SK-N-SH (cell line): Measurements from ENCODE around the gene NEURL2.

Experiments
- EP300 ChIP-seq, 2 experiments: IDR thresholded peaks; 2 replicates each; pipeline versions ENCODE4 v1.4.0 to v1.6.1; 2012; ENCODE audit warnings: borderline replicate concordance in 1 of 2, low read depth in 1 of 2, low read length in 1 of 2
- FOXJ3 ChIP-seq: sonication (generic); formaldehyde crosslinking; IDR thresholded peaks from 2 replicates; pipeline ENCODE4 v1.5.1; 2020; ENCODE audit warnings: mild to moderate bottlenecking, missing genetic modification reagents
- GABPA ChIP-seq: IDR thresholded peaks from 2 replicates; pipeline ENCODE4 v1.4.0; 2012; ENCODE audit warnings: low read depth, mild to moderate bottlenecking
- NRF1 ChIP-seq: IDR thresholded peaks from 2 replicates; pipeline ENCODE4 v1.6.1; 2012; ENCODE audit warnings: low read depth, mild to moderate bottlenecking, low read length
- POLR2AphosphoS5 ChIP-seq: IDR thresholded peaks from 2 replicates; pipeline ENCODE4 v1.6.1; 2012; ENCODE audit warnings: low read depth, low read length
- RAD21 ChIP-seq: IDR thresholded peaks from 2 replicates; pipeline ENCODE4 v1.6.1; 2012; ENCODE audit warnings: mild to moderate bottlenecking, low read length
- SIN3A ChIP-seq: IDR thresholded peaks from 2 replicates; pipeline ENCODE4 v1.6.1; 2012; ENCODE audit warnings: low read depth, mild to moderate bottlenecking, low read length, moderate library complexity, borderline replicate concordance
- YY1 ChIP-seq: IDR thresholded peaks from 2 replicates; pipeline ENCODE4 v1.4.0; 2012; ENCODE audit warnings: low read depth, mild to moderate bottlenecking
- TF ChIP-seq, protein P1 (sequence below): IDR thresholded peaks from 2 replicates; pipeline ENCODE4 v1.6.1; 2012; ENCODE audit warnings: mild to moderate bottlenecking, low read depth, low read length, moderate library complexity
- TF ChIP-seq, protein P2 (sequence below): fragments of 200-600 bp; sonication (generic); IDR thresholded peaks from 2 replicates; pipeline ENCODE4 v1.6.1; 2017; ENCODE audit warnings: antibody characterized with exemption, mild to moderate bottlenecking, moderate library complexity
- TF ChIP-seq, protein P3 (sequence below): IDR thresholded peaks from 2 replicates; pipeline ENCODE4 v1.4.0; 2012; ENCODE audit warnings: low read depth, borderline replicate concordance
- TF ChIP-seq, protein P4 (sequence below): IDR thresholded peaks from 2 replicates; pipeline ENCODE4; 2012
- TF ChIP-seq, protein P5 (sequence below): IDR thresholded peaks from 2 replicates; pipeline ENCODE4 v1.4.0; 2012; ENCODE audit warnings: low read depth, borderline replicate concordance

DNA sequence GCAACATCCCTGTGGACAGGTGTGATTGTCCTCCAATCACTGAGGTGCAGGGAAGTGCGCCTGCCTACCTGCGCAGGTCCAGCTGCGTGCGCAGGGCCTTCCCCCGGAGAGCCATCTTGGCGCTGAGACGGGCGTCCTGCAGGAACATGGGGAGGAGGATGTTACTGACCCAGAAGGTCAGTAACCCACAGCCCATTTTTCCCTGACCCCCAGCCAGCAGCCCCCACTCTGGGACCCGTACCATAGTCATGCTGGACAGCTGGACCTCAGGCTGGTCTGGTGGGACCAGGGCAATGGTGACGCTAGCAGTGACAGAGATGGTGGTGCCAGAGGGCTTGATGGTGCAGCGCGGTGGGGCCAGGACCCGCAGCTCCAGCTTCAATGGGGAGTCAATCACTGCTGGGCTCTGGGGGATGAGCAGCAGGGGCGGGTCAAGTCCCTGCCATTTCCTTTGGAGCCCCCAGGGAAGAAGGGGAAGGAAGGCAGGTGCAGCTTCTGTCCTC, 11.2 kb upstream of the NEURL2 start:
- TF ChIP-seq, protein P1, sequence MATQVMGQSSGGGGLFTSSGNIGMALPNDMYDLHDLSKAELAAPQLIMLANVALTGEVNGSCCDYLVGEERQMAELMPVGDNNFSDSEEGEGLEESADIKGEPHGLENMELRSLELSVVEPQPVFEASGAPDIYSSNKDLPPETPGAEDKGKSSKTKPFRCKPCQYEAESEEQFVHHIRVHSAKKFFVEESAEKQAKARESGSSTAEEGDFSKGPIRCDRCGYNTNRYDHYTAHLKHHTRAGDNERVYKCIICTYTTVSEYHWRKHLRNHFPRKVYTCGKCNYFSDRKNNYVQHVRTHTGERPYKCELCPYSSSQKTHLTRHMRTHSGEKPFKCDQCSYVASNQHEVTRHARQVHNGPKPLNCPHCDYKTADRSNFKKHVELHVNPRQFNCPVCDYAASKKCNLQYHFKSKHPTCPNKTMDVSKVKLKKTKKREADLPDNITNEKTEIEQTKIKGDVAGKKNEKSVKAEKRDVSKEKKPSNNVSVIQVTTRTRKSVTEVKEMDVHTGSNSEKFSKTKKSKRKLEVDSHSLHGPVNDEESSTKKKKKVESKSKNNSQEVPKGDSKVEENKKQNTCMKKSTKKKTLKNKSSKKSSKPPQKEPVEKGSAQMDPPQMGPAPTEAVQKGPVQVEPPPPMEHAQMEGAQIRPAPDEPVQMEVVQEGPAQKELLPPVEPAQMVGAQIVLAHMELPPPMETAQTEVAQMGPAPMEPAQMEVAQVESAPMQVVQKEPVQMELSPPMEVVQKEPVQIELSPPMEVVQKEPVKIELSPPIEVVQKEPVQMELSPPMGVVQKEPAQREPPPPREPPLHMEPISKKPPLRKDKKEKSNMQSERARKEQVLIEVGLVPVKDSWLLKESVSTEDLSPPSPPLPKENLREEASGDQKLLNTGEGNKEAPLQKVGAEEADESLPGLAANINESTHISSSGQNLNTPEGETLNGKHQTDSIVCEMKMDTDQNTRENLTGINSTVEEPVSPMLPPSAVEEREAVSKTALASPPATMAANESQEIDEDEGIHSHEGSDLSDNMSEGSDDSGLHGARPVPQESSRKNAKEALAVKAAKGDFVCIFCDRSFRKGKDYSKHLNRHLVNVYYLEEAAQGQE = no peak
- TF ChIP-seq, protein P2, sequence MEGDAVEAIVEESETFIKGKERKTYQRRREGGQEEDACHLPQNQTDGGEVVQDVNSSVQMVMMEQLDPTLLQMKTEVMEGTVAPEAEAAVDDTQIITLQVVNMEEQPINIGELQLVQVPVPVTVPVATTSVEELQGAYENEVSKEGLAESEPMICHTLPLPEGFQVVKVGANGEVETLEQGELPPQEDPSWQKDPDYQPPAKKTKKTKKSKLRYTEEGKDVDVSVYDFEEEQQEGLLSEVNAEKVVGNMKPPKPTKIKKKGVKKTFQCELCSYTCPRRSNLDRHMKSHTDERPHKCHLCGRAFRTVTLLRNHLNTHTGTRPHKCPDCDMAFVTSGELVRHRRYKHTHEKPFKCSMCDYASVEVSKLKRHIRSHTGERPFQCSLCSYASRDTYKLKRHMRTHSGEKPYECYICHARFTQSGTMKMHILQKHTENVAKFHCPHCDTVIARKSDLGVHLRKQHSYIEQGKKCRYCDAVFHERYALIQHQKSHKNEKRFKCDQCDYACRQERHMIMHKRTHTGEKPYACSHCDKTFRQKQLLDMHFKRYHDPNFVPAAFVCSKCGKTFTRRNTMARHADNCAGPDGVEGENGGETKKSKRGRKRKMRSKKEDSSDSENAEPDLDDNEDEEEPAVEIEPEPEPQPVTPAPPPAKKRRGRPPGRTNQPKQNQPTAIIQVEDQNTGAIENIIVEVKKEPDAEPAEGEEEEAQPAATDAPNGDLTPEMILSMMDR = no peak
- TF ChIP-seq, protein P3, sequence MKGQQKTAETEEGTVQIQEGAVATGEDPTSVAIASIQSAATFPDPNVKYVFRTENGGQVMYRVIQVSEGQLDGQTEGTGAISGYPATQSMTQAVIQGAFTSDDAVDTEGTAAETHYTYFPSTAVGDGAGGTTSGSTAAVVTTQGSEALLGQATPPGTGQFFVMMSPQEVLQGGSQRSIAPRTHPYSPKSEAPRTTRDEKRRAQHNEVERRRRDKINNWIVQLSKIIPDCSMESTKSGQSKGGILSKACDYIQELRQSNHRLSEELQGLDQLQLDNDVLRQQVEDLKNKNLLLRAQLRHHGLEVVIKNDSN = no peak
- TF ChIP-seq POLR2AphosphoS5 (no peak), FOXJ3 (CRISPR knock-in tag) (no peak), RAD21 (no peak), EP300 (IDR thresholded peaks at IDR 0.05; ENCODE audit: borderline replicate concordance in 1 of 2, low read depth in 1 of 2, low read length in 1 of 2) (no peak), SIN3A (no peak), GABPA (no peak), YY1 (no peak), NRF1 (no peak)
- TF ChIP-seq, protein P4, sequence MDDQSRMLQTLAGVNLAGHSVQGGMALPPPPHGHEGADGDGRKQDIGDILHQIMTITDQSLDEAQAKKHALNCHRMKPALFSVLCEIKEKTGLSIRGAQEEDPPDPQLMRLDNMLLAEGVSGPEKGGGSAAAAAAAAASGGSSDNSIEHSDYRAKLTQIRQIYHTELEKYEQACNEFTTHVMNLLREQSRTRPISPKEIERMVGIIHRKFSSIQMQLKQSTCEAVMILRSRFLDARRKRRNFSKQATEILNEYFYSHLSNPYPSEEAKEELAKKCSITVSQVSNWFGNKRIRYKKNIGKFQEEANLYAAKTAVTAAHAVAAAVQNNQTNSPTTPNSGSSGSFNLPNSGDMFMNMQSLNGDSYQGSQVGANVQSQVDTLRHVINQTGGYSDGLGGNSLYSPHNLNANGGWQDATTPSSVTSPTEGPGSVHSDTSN = no peak
- TF ChIP-seq, protein P5, sequence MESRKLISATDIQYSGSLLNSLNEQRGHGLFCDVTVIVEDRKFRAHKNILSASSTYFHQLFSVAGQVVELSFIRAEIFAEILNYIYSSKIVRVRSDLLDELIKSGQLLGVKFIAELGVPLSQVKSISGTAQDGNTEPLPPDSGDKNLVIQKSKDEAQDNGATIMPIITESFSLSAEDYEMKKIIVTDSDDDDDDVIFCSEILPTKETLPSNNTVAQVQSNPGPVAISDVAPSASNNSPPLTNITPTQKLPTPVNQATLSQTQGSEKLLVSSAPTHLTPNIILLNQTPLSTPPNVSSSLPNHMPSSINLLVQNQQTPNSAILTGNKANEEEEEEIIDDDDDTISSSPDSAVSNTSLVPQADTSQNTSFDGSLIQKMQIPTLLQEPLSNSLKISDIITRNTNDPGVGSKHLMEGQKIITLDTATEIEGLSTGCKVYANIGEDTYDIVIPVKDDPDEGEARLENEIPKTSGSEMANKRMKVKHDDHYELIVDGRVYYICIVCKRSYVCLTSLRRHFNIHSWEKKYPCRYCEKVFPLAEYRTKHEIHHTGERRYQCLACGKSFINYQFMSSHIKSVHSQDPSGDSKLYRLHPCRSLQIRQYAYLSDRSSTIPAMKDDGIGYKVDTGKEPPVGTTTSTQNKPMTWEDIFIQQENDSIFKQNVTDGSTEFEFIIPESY = no peak
